HG03354 (cell line): Measurements from ENCODE around the gene SASH1.

ENCODE experiments used
- ATAC-seq: cut with Tn5 transposase; IDR thresholded peaks from one replicate; pipeline ENCODE4 v1.9.1; 2021; ENCODE audit warnings: mild to moderate bottlenecking; ENCODE audit not compliant: unreplicated experiment, poor library complexity, severe bottlenecking

SASH1 gene

DNA sequence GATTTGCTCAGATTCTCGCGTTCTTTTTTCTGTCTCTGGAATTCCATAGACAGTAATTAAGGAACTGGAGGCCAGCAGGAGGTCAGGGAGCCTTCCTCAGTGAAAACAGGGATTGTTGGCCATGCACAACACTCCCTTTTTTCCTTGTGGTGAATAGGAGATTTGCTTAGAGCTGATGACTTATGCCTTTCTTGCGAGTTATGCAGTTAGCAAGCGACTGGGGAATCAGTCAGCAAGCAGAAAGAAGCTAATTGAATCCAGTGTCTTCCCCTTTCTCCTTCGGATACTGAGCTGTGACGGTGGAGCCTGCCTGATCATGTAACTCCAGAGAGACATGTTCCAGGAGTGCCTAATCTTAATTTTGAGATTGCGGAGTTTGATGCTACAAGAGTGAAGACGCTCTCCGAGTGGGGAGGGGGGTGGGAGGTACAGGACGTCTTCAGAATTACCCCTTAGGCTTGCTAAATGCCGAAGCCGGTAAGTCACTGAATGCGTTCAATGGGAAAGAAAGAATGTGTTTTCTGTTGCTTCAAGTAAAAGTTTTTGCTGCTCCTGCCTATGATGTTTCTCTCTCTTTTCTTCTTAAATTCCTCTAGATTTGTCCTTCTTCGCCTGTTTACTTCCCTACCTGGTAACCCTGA is 165.9 kb downstream of the SASH1 start:
- ATAC-seq, result no peak

DNA sequence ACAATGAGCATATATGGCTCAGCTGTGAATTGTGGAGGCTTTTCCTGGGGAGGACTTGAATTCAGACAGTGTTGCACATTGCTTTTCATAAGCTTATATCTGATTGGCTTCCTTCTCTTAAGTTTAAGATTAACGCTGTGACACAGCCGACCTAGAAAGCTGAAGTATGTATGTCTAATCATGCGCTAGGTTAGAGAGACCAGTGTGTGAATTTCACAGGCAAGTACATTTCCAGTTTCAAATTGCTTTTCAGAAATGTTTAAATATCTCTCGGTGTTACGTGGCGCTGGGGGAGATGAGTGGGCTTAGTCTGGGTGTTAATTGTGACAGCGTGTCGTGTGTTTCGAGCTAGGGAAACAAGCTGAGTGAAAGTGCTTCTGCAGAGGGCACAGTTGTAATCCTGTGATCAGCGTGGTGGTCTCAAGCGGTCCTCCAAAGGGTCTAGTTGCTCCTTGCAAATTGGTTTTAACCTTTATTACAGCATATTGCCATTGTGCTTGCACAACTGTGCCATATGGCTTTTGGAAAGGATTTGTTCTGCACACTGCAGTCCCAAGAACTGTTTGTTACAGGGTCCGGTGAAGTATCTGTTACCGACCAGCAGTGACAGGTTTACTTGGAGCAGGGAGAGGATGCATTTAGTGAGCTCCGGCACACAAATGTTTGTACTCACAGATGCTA is 166.6 kb downstream of the SASH1 start:
- peak; percentile 3 for ATAC-seq

DNA sequence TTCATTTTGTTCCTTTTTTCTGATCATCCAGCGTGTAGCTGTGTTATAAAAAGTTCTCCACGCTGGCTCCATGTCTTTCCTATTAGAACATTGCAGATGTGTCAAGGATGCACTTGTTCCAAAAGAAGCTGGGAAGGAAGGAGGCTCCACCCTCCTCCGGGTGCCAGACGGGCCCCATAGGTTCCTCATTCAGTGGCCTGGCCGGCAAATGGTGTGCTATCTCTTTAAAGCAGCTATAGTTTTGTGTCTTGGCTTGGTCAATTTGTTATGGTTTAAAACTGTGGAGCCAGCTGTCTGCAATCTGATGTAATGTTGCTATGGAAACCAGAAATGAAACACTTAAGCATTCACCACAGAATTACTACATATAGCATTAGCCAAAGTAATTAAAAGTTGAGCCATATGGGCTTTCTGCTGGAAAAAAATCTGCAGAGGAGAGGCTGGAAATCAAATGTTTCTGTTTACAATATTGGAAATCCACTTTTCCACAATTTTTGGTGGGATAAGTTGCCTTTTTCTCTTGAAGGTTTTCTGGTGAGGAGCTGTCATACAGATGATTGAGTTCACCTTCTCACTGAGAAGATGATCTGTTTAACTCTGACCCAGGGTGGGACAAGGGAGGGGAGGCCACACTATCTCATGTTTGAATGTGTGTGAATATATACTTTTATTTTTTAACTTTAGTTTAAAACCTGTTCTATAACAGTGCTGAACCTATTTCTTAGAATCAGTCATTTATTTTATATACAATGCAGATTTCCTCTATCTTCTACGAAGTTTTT is 167.4 kb downstream of the SASH1 start:
- peak; percentile 94 for ATAC-seq

DNA sequence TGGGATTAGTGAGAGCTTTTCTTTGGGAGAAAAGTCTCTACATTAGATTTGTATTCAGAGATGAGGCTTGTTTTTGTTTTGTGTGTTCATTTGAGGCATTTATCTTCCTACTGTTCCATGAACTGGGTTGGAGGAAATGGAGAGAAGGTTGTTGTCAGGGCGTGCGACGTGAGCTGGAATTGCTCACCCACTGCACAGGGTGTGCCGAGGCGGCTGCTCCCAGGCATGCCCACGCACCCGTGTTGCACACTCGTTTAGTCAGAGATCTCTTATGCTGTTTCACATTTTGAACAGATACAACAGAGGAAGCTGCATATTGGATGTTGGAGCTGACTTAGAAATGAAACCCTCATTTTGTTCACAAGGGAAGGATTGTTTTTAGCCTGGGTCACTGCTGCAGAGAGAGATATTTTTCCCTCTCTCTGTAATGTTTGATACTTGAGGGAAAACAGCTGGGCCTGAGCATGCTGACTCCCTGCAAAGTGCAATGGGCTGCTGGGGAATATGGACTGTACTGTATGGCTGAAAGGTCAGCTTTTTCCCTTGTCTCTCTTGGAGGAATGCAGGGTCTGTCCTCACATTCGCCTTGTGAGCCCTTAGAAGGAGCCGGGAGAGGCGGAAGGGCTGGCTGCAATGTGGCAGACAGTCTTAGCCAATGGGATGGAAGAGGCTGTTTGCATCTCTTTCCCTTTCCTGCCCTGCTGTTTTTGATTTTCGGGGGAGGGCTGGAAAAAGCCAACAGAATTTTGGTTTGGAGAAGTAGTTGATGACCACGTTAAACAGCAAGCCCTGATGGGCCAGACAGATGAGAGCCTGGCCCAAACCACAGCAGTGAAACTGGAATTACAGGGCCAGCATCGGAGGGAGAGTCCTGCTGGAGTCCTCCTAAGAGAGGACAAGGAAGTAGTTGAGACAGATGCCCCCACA is 170.8 kb downstream of the SASH1 start:
- ATAC-seq, result no peak

DNA sequence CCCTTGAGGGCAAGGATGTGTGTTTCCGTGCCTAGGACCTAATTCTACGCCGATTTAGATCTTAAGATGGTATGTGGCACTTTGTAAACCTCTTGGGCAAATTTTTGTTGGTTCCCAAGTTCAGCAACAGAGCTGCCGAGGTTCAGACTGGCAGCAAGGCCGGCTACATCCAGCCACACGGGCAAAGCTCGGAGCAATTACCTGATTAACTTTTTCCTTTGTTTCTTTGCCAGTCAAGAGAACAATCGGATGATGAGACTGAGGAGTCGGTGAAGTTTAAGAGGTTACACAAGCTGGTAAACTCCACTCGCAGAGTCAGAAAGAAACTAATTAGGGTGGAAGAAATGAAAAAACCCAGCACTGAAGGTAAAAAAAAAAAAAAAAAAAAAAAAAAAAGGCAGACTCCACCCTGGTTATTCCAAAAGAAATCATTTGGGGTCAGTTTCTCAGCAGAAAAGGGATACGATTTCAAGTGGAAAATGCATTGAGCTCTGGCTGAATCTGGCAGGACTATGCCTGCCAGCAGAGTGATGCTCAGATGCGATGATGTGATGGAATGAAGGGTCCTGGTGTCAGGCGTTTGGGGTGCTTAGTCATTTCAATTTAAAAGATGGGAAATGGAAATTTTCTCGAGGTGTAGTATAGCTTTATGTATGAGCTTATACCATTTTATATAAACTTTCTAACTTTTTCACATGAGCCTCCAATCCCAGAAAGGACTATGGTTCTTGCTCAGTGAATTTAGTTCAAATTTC is 171.6 kb downstream of the SASH1 start:
- ATAC-seq, result no peak

DNA sequence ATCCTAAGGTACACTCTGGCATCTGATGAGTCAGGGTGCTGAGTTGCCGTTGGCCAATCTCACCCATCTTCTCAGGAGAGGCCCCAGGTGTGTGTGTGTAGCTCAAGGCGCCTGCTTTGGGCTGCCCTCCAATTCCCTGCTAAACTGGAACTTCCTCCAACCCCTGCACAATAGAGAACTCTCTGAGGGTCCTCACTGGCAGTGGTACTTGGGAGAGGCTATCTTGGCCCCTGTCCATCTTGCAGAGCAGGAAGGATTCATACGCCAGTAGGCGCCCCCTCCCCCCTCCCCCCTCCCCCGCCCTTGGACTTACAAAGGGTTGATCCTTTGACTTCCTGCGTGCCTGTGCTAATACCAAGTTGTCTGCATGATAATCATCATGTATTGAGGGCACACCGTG is 173.6 kb downstream of the SASH1 start:
- no peak for ATAC-seq

DNA sequence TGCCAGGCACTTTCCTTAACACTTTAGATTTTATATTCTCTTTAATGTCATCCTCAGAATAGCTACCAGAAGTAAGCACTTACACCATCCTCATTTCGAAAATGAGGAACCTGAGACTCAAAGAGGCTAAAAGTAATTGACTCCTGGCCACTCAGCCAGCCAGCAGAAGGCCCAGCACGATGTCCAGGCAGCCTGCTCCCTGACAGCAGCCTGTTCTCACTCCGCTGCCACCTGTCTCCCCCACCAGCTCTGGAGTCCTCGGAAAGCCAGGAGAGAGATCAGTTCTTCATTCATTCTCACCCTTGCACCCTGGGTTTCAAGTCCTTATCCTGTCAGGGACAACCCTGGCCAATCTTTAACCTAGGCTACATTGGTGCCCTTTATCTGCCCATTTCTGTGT is 174.0 kb downstream of the SASH1 start:
- ATAC-seq, result no peak

DNA sequence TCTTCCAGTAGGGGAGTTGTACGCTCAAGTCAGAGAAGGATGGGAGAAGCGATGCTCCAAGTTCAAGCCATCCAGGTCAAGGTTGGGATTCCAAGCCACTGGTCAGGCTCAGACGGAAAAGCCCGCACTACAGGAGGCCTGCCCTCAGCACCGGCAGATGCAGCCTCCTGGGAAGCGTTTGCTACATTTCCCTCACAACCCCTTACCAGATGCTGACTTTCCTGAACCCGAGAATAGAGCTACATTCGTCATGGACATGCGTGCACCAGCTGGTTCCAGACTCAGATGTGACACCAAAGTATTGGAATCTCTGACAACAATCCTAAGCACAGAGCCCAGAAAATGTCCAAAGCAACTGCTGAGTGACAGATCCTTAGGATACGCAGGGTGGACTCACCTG is 174.8 kb downstream of the SASH1 start:
- ATAC-seq, result no peak

DNA sequence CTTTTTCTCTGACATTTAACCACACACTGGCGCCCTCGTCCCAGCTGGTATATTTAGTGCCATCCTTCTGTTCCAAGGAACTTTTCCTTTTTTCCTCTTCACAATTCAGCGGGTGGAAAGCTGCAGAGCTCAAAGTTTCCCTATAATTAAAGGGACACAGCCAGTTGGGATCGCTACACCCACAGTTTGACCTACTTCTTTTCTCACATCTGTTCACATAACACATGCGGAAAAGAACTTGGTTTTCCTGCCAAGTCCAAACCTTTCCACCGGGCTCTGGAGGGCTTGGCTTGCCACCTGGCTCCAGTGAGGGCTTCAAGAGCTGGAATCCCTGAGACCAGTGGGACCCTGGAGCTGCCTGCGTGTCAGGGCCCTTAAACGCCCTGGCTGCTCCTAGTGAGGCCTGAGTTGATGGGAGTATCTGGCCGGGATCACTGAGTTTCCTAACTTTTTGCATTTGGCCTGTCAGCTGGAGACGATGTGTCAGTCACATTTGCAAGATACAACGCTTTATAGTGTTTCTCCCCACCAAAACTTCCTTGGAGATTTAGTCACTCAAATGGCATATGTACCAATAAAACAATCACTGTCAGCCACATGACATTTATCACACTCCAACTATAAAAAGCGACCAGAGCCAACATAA is 176.0 kb downstream of the SASH1 start:
- ATAC-seq, result no peak

DNA sequence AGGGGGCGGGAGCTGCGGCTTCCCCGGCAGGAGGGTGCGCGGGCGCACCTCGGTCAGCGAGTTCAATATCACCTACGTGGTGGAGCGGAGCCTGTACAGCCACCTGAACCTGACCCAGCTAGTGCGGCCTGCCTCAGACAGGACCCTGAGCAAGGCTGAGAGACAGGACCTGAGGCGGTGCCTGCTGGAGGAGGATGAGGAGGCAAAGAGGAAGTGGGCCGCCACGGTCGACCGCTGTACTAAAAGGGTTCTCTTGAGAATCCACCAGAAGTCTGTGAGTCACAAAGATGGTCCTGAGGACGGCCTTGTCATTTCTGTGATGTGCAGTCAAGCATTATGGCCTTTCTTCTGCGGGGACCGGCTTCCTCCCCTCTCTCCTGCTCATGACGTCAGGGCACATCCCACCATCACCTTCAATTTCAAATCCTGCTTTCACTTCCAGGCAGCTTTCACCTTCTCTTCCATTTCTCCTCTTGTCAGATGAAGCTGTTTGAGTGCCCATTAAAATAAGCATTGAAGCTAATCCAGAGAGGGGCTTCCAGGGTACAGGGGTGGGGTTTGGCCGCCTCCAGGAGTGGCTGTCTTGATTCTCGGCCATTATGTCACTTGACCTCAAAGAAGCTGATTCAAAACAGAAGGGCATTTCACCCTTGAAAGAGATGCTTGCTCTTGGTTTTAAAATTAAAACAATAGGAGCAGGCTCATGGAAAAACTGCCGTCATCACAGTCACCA is 177.6 kb downstream of the SASH1 start:
- ATAC-seq, result peak; percentile 95

DNA sequence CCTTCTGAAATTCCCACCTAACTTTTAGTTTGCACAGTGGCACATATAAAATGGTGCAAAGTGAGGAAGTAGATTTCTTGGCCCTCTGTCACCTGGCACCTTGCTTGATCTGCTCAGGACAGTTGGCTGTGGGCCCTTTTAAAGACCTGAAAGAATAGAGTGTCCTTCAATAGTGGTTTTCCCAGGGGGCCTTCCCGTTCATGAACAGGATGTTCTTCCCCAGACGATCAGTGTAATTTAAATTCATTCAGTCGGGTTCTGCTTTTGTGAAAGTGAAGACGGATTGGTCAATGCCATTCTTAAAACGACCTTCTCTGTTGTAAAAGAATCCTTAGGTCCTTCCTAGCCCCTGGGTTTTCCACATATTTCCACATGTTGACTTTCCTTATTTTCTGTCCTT is 178.5 kb downstream of the SASH1 start:
- no peak for ATAC-seq

DNA sequence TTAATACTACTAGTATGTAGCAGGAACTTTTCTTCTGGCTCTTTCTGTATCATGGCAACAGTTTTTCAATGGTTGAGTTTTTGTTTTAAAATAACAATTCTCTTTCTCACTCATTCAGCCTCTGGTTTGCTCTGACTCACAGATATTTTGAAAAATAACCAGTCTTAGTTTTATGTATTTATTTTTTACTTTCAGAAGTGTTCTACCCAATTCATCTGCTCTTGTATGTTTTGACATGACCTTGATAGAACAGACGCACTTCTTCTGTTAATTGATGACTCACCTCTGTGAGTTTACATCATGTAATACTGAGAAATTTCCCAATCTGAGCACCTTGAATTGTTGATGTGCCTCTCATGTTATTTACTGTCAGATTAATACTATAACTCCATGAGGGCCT is 178.9 kb downstream of the SASH1 start:
- no peak for ATAC-seq

DNA sequence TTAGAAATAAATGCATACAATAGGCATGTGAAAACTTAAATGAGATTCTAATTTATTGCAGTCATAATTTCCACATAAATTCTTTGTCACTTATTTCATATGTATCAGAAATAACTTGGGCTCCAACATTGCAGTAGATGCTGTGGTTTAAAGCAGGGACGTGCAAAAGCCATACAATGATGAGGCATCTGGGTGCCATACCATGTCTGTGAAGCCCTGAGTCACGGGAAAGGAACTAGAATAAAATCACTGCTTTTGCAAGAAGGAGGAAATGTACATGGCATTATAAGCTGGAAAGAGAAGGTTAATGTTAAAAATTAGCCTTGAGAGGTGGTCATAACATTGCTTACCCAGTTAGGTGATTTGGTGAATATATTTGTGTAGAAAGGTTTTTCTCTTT is 180.4 kb downstream of the SASH1 start:
- ATAC-seq, result no peak

DNA sequence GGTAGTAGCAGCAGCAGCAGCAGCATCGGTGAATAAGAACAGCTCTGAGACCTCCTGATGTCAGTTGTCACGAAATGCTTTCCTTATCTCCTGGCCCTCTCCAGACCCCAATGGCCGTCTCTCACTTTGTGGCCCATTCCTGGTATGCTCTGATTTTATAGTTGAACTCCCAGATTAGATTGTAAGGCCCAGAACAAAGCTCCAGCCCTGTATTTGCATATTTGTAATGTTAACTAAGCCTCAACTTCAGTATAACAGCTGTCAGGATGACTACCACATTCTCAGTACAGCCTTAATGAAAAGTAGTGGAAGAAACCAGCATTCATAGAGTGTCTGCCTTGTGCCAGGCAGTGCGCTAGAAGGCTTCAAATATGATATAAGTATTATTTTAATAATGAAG is 180.9 kb downstream of the SASH1 start:
- no peak for ATAC-seq

DNA sequence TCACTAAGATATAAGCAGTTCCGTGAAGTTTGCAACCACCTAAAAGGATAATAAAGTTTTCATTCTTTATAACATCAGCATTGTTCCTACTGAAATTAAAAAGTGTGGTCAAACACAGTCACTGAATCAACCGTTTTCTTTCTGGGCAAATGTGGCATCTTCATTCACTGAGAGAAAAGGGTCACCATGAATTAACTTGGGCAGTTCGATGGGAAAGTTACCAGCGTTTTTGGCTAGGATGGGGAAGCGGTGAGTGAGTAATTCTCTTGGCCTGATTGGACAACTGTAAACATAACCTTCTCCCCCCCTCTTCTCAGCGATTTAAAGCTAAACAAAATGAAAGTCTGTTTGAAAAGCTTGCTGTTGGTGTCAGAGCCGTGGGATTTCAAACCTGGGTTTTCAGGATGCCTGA is 181.8 kb downstream of the SASH1 start:
- ATAC-seq, result no peak

DNA sequence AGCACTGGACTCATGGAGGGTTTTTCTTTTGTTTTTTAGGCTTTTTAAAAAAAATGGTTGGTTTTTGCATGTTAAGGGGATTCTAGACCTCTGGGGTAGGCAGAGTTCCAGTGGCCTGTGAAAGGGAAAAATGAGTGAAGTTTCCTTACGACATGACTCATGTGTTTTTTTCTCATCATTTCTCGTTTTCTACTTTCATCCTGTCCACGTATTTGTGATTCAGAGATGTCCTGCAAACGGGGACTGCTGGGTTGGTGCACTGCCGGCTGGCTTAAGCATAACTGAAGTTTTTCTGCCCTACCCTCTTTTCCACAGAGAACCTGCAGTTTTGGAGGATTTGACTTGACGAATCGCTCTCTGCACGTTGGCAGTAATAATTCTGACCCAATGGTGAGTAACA is 182.3 kb downstream of the SASH1 start:
- ATAC-seq, result no peak

DNA sequence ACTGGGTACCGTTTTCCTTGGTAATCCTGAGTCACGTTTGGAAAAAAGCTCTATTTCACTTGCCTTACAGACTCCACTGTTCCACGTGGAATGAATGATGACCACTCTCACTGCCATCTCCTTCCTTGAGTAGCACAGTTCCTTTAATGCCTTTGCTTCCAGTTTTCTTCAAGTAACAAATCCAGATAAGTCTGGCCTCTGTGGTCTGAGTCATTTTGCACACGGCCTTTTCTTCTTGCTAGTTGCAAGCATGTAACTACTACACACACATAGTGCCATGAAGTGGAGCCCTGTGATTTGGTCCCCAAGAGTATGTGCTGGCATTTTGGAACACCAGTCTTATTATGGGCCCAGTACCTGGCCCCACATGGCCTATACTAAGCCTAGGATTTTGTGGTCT is 182.8 kb downstream of the SASH1 start:
- no peak for ATAC-seq

DNA sequence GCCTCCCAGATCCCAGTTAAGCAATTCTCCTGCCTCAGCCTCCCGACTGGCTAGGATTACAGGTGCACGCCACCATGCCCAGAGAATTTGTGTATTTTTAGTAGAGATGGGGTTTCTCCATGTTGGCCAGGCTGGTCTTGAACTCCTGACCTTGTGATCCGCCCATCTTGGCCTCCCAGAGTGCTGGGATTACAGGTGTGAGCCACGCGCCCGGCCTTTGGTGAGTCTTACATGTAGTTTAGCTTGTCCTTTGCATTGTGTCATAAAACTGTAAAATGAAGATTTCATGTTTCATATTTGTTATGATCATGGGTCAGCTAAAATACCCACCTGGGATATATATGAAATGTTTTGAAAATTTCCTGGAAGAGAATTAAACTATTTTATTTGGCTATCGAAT is 183.5 kb downstream of the SASH1 start:
- no peak for ATAC-seq
